ENCODE results near the gene NRP2. TPM values are rescaled to one million over a fixed set of nuclear protein-coding genes. Genes with fewer than 3 reads are reported as not detected.

The NRP2 gene
- total and polyA plus RNA-seq, 8 donors: 42.3 to 122 (median 60.9) TPM

GRCh38 chr2:205706769-205707381 lies 24.6 kb downstream of the NRP2 start:
- Histone ChIP-seq H3K9me3 (no peaks in the 10 kb centered on the region), H3K27ac (peak overlapping the region; percentile 77 to 79), H3K36me3 (no peaks in the 10 kb centered on the region), H3K4me3 (no peak overlapping the region), H3K4me1 (peaks cover 41 to 66% of the 10 kb centered on the region in 2 donors), H3K27me3 (no peaks in the 10 kb centered on the region)
- intact Hi-C loops (cut with DNase I): no loop called here
- TF ChIP-seq CTCF (IDR thresholded peaks at IDR 0.05): no peak
- ATAC-seq (peak; percentile 78), DNase-seq (peak in 2 of 4 donors; percentile 40 to 70)

- H3K27me3 ChIP-seq: no peaks in the 10 kb centered on the region
- H3K9me3 ChIP-seq: no peaks in the 10 kb centered on the region
- ATAC-seq (peak; percentile 27), DNase-seq (no peak)
- H3K27ac ChIP-seq: peak overlapping the region; percentile 77 to 79
- H3K4me3 ChIP-seq: no peak overlapping the region
- no peaks in the 10 kb centered on the region for H3K36me3 ChIP-seq
- intact Hi-C loops (cut with DNase I): no loop called here
- H3K4me1 ChIP-seq: peaks cover 39 to 66% of the 10 kb centered on the region in 2 donors
- no peak for TF ChIP-seq CTCF (IDR thresholded peaks at IDR 0.05)
These were observed 25.9 kb downstream of the NRP2 start for GRCh38 chr2:205708231-205708631.

GRCh38 chr2:205709319-205709718 lies 27.0 kb downstream of the NRP2 start:
- ATAC-seq: no peak
- Histone ChIP-seq H3K27ac (no peak overlapping the region), H3K27me3 (no peaks in the 10 kb centered on the region), H3K4me1 (peaks cover 38 to 66% of the 10 kb centered on the region in 2 donors), H3K4me3 (no peak overlapping the region), H3K36me3 (no peaks in the 10 kb centered on the region), H3K9me3 (no peaks in the 10 kb centered on the region)
- no peak for TF ChIP-seq CTCF (IDR thresholded peaks at IDR 0.05)
- intact Hi-C loops (cut with DNase I): no loop called here
- no peak for DNase-seq

GRCh38 chr2:205712508-205712907 lies 30.2 kb downstream of the NRP2 start:
- intact Hi-C loops (cut with DNase I): no loop called here
- peak; percentile 18 for ATAC-seq
- Histone ChIP-seq H3K36me3 (peaks cover 0 to 7% of the 10 kb centered on the region in 2 donors), H3K4me3 (no peak overlapping the region), H3K27me3 (no peaks in the 10 kb centered on the region), H3K4me1 (peaks cover 24 to 47% of the 10 kb centered on the region in 2 donors), H3K27ac (peak overlapping the region in 1 of 2 donors; percentile 18), H3K9me3 (no peaks in the 10 kb centered on the region)
- no peak for DNase-seq
- TF ChIP-seq CTCF (IDR thresholded peaks at IDR 0.05): no peak

GRCh38 chr2:205713086-205713485 lies 30.8 kb downstream of the NRP2 start:
- Histone ChIP-seq H3K36me3 (peaks cover 0 to 10% of the 10 kb centered on the region in 2 donors), H3K9me3 (no peaks in the 10 kb centered on the region), H3K27ac (peak overlapping the region in 1 of 2 donors; percentile 18), H3K4me3 (no peak overlapping the region), H3K4me1 (peaks cover 18 to 41% of the 10 kb centered on the region in 2 donors), H3K27me3 (no peaks in the 10 kb centered on the region)
- no peak for ATAC-seq
- TF ChIP-seq CTCF (IDR thresholded peaks at IDR 0.05): no peak
- DNase-seq: no peak
- intact Hi-C loops (cut with DNase I): no loop called here
